HepG2 (cell line): ENCODE results near the gene ZBTB8OS. TPM values are rescaled to one million over a fixed set of nuclear protein-coding genes. Genes with fewer than 3 reads are reported as not detected.

ENCODE experiments used
- ATAC-seq: fragments of 200-7000 bp; cut with Tn5 transposase; 3 replicates; pipeline ENCODE4 v1.9.1; 2020; ENCODE audit warnings: mild to moderate bottlenecking, moderate library complexity
- BruUV-seq: library from RNA; stranded (reverse); fragments of 400-500 nt; replicated peaks from 2 replicates; lab custom pipeline; 2021; lab: Mats Ljungman, UMichigan
- CTCF ChIA-PET: fragments of 300-600 bp; formaldehyde crosslinking; extraction: SDS; loops from one replicate; lab custom pipeline; 2021; ENCODE audit warnings: low total read pairs, inconsistent platforms, low intra/inter-chr PET ratio; lab: Yijun Ruan, JAX
- POLR2A ChIA-PET: fragments of 350-600 bp; sonication (Branson Sonifier 250); formaldehyde crosslinking; loops from one replicate; lab custom pipeline; 2020; ENCODE audit warnings: antibody characterized with exemption, inconsistent platforms; lab: Yijun Ruan, JAX
- DNase-seq: peaks from one replicate; pipeline ENCODE4 v3.0.0-alpha.2; 2015; ENCODE audit warnings: low spot score
- FAIRE-seq: peaks from 3 replicates; lab custom pipeline; 2011; peaks lifted over from hg19 to GRCh38; lab: Jason Lieb, UNC
- H2AFZ ChIP-seq: one replicate; pipeline ENCODE4 v1.6.1; 2011; ENCODE audit warnings: low read length, inconsistent platforms
- H3K27ac ChIP-seq: fragments of 300-600 bp; 3 replicates; pipeline ENCODE4 v1.8.0; 2011; ENCODE audit warnings: mixed run types, mild to moderate bottlenecking, mixed read lengths, low read length, inconsistent platforms; ENCODE audit not compliant: insufficient read depth; ENCODE audit errors: extremely low read length
- H3K27me3 ChIP-seq, 2 experiments: fragments of 200-600 bp in 1 of 2; 2 replicates in 1 of 2; 3 replicates in 1 of 2; pipeline versions ENCODE4 v1.6.0 to v1.8.0; 2011; ENCODE audit warnings: low read length in 2 of 2, mild to moderate bottlenecking in 2 of 2, moderate library complexity in 2 of 2, inconsistent platforms in 1 of 2; ENCODE audit not compliant: insufficient read depth in 2 of 2, control insufficient read depth in 1 of 2
- H3K36me3 ChIP-seq, 2 experiments: fragments of 200-600 bp in 1 of 2; replicated peaks in 1 of 2; 2 replicates in 1 of 2; 3 replicates in 1 of 2; pipeline versions ENCODE4 v1.5.1 to v1.8.0; 2011; ENCODE audit warnings: low read length in 2 of 2, inconsistent platforms in 1 of 2; ENCODE audit not compliant: insufficient read depth in 2 of 2, control insufficient read depth in 1 of 2
- H3K4me1 ChIP-seq: 2 replicates; pipeline ENCODE4 v1.5.1; 2012; ENCODE audit warnings: low read length, inconsistent platforms; ENCODE audit not compliant: insufficient read depth
- H3K4me2 ChIP-seq: 2 replicates; pipeline ENCODE4 v1.6.0; 2011; ENCODE audit warnings: low read depth, low read length, inconsistent platforms
- H3K4me3 ChIP-seq, 3 experiments: fragments of 200-600 bp in 1 of 3; sonication (generic), shearing (Covaris generic) in 1 of 3; replicated peaks in 1 of 3; 2 replicates each; pipeline ENCODE4 v1.5.1; 2011 to 2016; ENCODE audit warnings: low read length in 3 of 3, inconsistent platforms in 2 of 3, low read depth in 2 of 3, mild to moderate bottlenecking in 2 of 3, control low read depth in 1 of 3, mixed read lengths in 1 of 3; ENCODE audit not compliant: insufficient read depth in 1 of 3
- H3K79me2 ChIP-seq: one replicate; pipeline ENCODE4 v1.6.1; 2011; ENCODE audit warnings: low read length, inconsistent platforms; ENCODE audit not compliant: insufficient read depth
- H3K9ac ChIP-seq: 2 replicates; pipeline ENCODE4 v1.6.0; 2011; ENCODE audit warnings: mild to moderate bottlenecking, low read depth, low read length, inconsistent platforms; ENCODE audit not compliant: insufficient read depth
- H3K9me3 ChIP-seq: 2 replicates; pipeline ENCODE4 v1.5.1; 2012; ENCODE audit warnings: mild to moderate bottlenecking, low read length
- H4K20me1 ChIP-seq: 2 replicates; pipeline ENCODE4 v1.6.0; 2011; ENCODE audit warnings: inconsistent platforms, mild to moderate bottlenecking, low read length, moderate library complexity; ENCODE audit not compliant: insufficient read depth
- EP300 ChIP-seq, 3 experiments: sonication (generic) in 1 of 3; formaldehyde crosslinking in 1 of 3; IDR thresholded peaks; 2 replicates each; pipeline versions ENCODE4 v1.5.1 to v1.6.1; 2011 to 2020; ENCODE audit warnings: low read depth in 2 of 3, low read length in 2 of 3, borderline replicate concordance in 1 of 3, improper control_type of control experiment in 1 of 3, mild to moderate bottlenecking in 1 of 3, missing genetic modification reagents in 1 of 3, moderate library complexity in 1 of 3
- MEIS2 ChIP-seq: sonication (generic); formaldehyde crosslinking; IDR thresholded peaks from 2 replicates; pipeline ENCODE4 v1.9.0; 2021; ENCODE audit warnings: mild to moderate bottlenecking, missing genetic modification reagents
- NCOA1 ChIP-seq: sonication (generic); formaldehyde crosslinking; IDR thresholded peaks from 2 replicates; pipeline ENCODE4 v1.9.0; 2021; ENCODE audit warnings: missing genetic modification reagents
- NR2C2 ChIP-seq: sonication (generic); formaldehyde crosslinking; IDR thresholded peaks from 2 replicates; pipeline ENCODE4 v1.4.0; 2020; ENCODE audit warnings: missing genetic modification reagents, mild to moderate bottlenecking, moderate library complexity, borderline replicate concordance
- REXO4 ChIP-seq: sonication (generic); formaldehyde crosslinking; IDR thresholded peaks from 2 replicates; pipeline ENCODE4 v1.8.0; 2022; ENCODE audit warnings: missing genetic modification reagents, mild to moderate bottlenecking, borderline replicate concordance
- RFX3 ChIP-seq: IDR thresholded peaks from 2 replicates; pipeline ENCODE4 v1.6.1; 2016; ENCODE audit warnings: missing biosample characterization, missing genetic modification reagents
- RFXAP ChIP-seq: sonication (generic); formaldehyde crosslinking; IDR thresholded peaks from 2 replicates; pipeline ENCODE4 v1.4.0; 2020; ENCODE audit warnings: missing genetic modification reagents, borderline replicate concordance
- SP5 ChIP-seq: IDR thresholded peaks from 2 replicates; pipeline ENCODE4 v1.6.1; 2016; ENCODE audit warnings: low read depth, borderline replicate concordance
- USF2 ChIP-seq, 2 experiments: sonication (generic) in 1 of 2; formaldehyde crosslinking in 1 of 2; IDR thresholded peaks; 2 replicates each; pipeline versions ENCODE4 v1.5.1 to v1.6.1; 2011 to 2020; ENCODE audit warnings: borderline replicate concordance in 1 of 2, low read depth in 1 of 2, low read length in 1 of 2, mild to moderate bottlenecking in 1 of 2, missing genetic modification reagents in 1 of 2, moderate library complexity in 1 of 2
- XBP1 ChIP-seq: sonication (generic); formaldehyde crosslinking; IDR thresholded peaks from 2 replicates; pipeline ENCODE4 v1.5.0; 2020; ENCODE audit warnings: missing genetic modification reagents
- ZBTB26 ChIP-seq: IDR thresholded peaks from 2 replicates; pipeline ENCODE4 v1.6.1; 2016; ENCODE audit warnings: missing compliant biosample characterization, missing genetic modification reagents, borderline replicate concordance
- ZNF234 ChIP-seq: sonication (generic); formaldehyde crosslinking; conservative IDR thresholded peaks from 2 replicates; pipeline ENCODE4 v1.5.1; 2020; ENCODE audit warnings: mild to moderate bottlenecking, missing genetic modification reagents
- ZSCAN25 ChIP-seq: sonication (generic); formaldehyde crosslinking; IDR thresholded peaks from 2 replicates; pipeline ENCODE4 v1.8.0; 2022; ENCODE audit warnings: mild to moderate bottlenecking, missing genetic modification reagents
- WGBS: methylation state at CpG from one replicate; pipeline ENCODE4 v1.1.6; 2017; ENCODE audit warnings: low lambda C conversion rate; 5-methylcytosine and 5-hydroxymethylcytosine counted together
- in situ Hi-C: cut with HindIII; loops from 2 replicates; pipeline ENCODE4 v1.10.0; 2017; ENCODE audit warnings: low pct_unique_long_range_greater_than_20kb; ENCODE audit not compliant: extremely low pct_ligation_motif_present
- intact Hi-C: fragments of 100-400 bp; cut with micrococcal nuclease; formaldehyde crosslinking; loops from one replicate; pipeline ENCODE4 v1.10.0; 2022; ENCODE audit not compliant: unreplicated experiment
- polyA plus RNA-seq, 8 experiments: library from polyadenylated mRNA; depleted of rRNA in 3 of 8; stranded (reverse) in 7 of 8; unstranded in 1 of 8; fragments of >200 nt; fragmentation: Illumina TruSeq in 4 of 8; extraction: Trizol in 4 of 8; gene quantifications; 2 replicates each; pipeline versions ENCODE4 v1.2.1 to v1.2.3, GENCODE V29; 2011 to 2016; ENCODE audit warnings: low read depth in 4 of 8, missing spikeins in 1 of 8, mixed read lengths in 1 of 8; ENCODE audit not compliant: insufficient read depth in 1 of 8
- total RNA-seq, 5 experiments: library from RNA; depleted of rRNA; stranded (reverse); fragments of >200 nt; fragmentation: Illumina TruSeq; extraction: Trizol; gene quantifications; 2 replicates each; pipeline ENCODE4 v1.2.3, GENCODE V29; 2016; ENCODE audit warnings: low read depth in 1 of 5

The ZBTB8OS gene
- total and polyA plus RNA-seq, 2 of the 13 experiments (the other 11 are each of a cell fraction or from before 2014, with no cell fraction given) = 57.7 to 84.8 TPM

- no peak for TF ChIP-seq USF2 (IDR thresholded peaks at IDR 0.05; ENCODE audit: low read depth, low read length)
- no peak for TF ChIP-seq USF2 (CRISPR knock-in tag; IDR thresholded peaks at IDR 0.05; ENCODE audit: borderline replicate concordance)
- no peak for TF ChIP-seq MEIS2
- TF ChIP-seq ZBTB26 (CRISPR knock-in tag) = no peak
- TF ChIP-seq ZNF234 (CRISPR knock-in tag) = no peak
- TF ChIP-seq ZSCAN25 (CRISPR knock-in tag) = no peak
- no peak for TF ChIP-seq RFXAP (CRISPR knock-in tag)
- no peak for TF ChIP-seq NCOA1
- TF ChIP-seq NR2C2 = no peak
- no peak for TF ChIP-seq SP5 (CRISPR knock-in tag)
- TF ChIP-seq REXO4 = no peak
- TF ChIP-seq RFX3 (CRISPR knock-in tag) = no peak
- no peak for TF ChIP-seq XBP1 (CRISPR knock-in tag)
- no peak for TF ChIP-seq EP300 (IDR thresholded peaks at IDR 0.05; ENCODE audit: low read depth in 2 of 2, low read length in 2 of 2)
- TF ChIP-seq EP300 (CRISPR knock-in tag; IDR thresholded peaks at IDR 0.05; ENCODE audit: borderline replicate concordance) = no peak
- Histone ChIP-seq H2AFZ (no peak overlapping the region), H3K79me2 (no peaks in the 10 kb centered on the region), H3K36me3 (peaks cover 0 to 1% of the 10 kb centered on the region in 2 experiments; a peak in 2 of 5 replicates), H4K20me1 (no peaks in the 10 kb centered on the region), H3K4me2 (no peak overlapping the region), H3K27ac (no peak overlapping the region), H3K4me1 (no peaks in the 10 kb centered on the region), H3K9ac (no peak overlapping the region), H3K4me3 (no peak overlapping the region), H3K9me3 (no peaks in the 10 kb centered on the region), H3K27me3 (no peaks in the 10 kb centered on the region)
- ChIA-PET CTCF (no interaction called here), POLR2A (no interaction called here)
- BruUV-seq = no TSS peak
- DNase-seq (no peak), ATAC-seq (no peak), FAIRE-seq (no peak)
- in situ Hi-C loops (no loop called here), intact Hi-C loops (no loop called here)
- 97% methylated on average over 9 of the region's 9 CpGs for WGBS
Observed at GRCh38 chr1:32592943-32593342, 57.4 kb downstream of the ZBTB8OS start.
